HepG2 (cell line): ENCODE data around the gene SPSB2. TPM values are rescaled to one million over a fixed set of nuclear protein-coding genes. Genes with fewer than 3 reads are reported as not detected.

Source experiments
- FOXO1 ChIP-seq: sonication (generic); formaldehyde crosslinking; IDR thresholded peaks from 2 replicates; pipeline ENCODE4 v1.4.0; 2020; ENCODE audit warnings: missing genetic modification reagents
- HDAC1 ChIP-seq: sonication (generic); formaldehyde crosslinking; IDR thresholded peaks from 2 replicates; pipeline ENCODE4 v1.5.1; 2020; ENCODE audit warnings: mild to moderate bottlenecking, missing genetic modification reagents
- IRF9 ChIP-seq: sonication (generic); formaldehyde crosslinking; IDR thresholded peaks from 2 replicates; pipeline ENCODE4 v1.8.0; 2022; ENCODE audit warnings: missing genetic modification reagents, mild to moderate bottlenecking, borderline replicate concordance
- MED13 ChIP-seq: sonication (generic); formaldehyde crosslinking; IDR thresholded peaks from 2 replicates; pipeline ENCODE4 v1.5.0; 2020; ENCODE audit warnings: missing genetic modification reagents
- MIXL1 ChIP-seq: IDR thresholded peaks from 2 replicates; pipeline ENCODE4 v1.6.1; 2016
- PRPF4 ChIP-seq: fragments of 200-400 bp; formaldehyde crosslinking; IDR thresholded peaks from 2 replicates; pipeline ENCODE4 v1.6.1; 2016; ENCODE audit warnings: low read length, low read depth; ENCODE audit not compliant: poor library complexity, severe bottlenecking
- SMARCC2 ChIP-seq: fragments of 450-650 bp; IDR thresholded peaks from 2 replicates; pipeline ENCODE4 v1.6.1; 2017; ENCODE audit warnings: antibody characterized with exemption, mild to moderate bottlenecking
- SOX5 ChIP-seq: IDR thresholded peaks from 2 replicates; pipeline ENCODE4 v1.6.1; 2016; ENCODE audit warnings: borderline replicate concordance
- ZNF205 ChIP-seq: IDR thresholded peaks from 2 replicates; pipeline ENCODE4 v1.6.1; 2018; ENCODE audit warnings: missing biosample characterization, missing genetic modification reagents
- ZNF562 ChIP-seq: sonication (generic); formaldehyde crosslinking; IDR thresholded peaks from 2 replicates; pipeline ENCODE4 v1.8.0; 2022; ENCODE audit warnings: missing genetic modification reagents, borderline replicate concordance
- ZNF629 ChIP-seq: sonication (generic); formaldehyde crosslinking; conservative IDR thresholded peaks from 2 replicates; pipeline ENCODE4 v1.5.0; 2020; ENCODE audit warnings: missing genetic modification reagents
- polyA plus RNA-seq, 8 experiments: library from polyadenylated mRNA; depleted of rRNA in 3 of 8; stranded (reverse) in 7 of 8; unstranded in 1 of 8; fragments of >200 nt; fragmentation: Illumina TruSeq in 4 of 8; extraction: Trizol in 4 of 8; gene quantifications; 2 replicates each; pipeline versions ENCODE4 v1.2.1 to v1.2.3, GENCODE V29; 2011 to 2016; ENCODE audit warnings: low read depth in 4 of 8, missing spikeins in 1 of 8, mixed read lengths in 1 of 8; ENCODE audit not compliant: insufficient read depth in 1 of 8
- total RNA-seq, 5 experiments: library from RNA; depleted of rRNA; stranded (reverse); fragments of >200 nt; fragmentation: Illumina TruSeq; extraction: Trizol; gene quantifications; 2 replicates each; pipeline ENCODE4 v1.2.3, GENCODE V29; 2016; ENCODE audit warnings: low read depth in 1 of 5
- TF ChIP-seq, protein P1 (sequence below): sonication (generic); formaldehyde crosslinking; IDR thresholded peaks from 2 replicates; pipeline ENCODE4 v1.9.0; 2022; ENCODE audit warnings: missing genetic modification reagents, mild to moderate bottlenecking, borderline replicate concordance
- TF ChIP-seq, protein P2 (sequence below), 2 experiments: sonication (generic) in 1 of 2; formaldehyde crosslinking in 1 of 2; IDR thresholded peaks; 2 replicates each; pipeline versions ENCODE4 v1.6.1 to v1.9.0; 2014 to 2022; ENCODE audit warnings: antibody characterized with exemption in 1 of 2, borderline replicate concordance in 1 of 2, inconsistent platforms in 1 of 2, low read depth in 1 of 2, missing genetic modification reagents in 1 of 2
- TF ChIP-seq, protein P3 (sequence below): sonication (generic); formaldehyde crosslinking; IDR thresholded peaks from 2 replicates; pipeline ENCODE4 v1.5.1; 2020; ENCODE audit warnings: mild to moderate bottlenecking, moderate library complexity, missing genetic modification reagents

Gene SPSB2
- total and polyA plus RNA-seq, 2 of the 13 experiments (the other 11 are each of a cell fraction or from before 2014, with no cell fraction given): 2.0 to 6.2 TPM

DNA sequence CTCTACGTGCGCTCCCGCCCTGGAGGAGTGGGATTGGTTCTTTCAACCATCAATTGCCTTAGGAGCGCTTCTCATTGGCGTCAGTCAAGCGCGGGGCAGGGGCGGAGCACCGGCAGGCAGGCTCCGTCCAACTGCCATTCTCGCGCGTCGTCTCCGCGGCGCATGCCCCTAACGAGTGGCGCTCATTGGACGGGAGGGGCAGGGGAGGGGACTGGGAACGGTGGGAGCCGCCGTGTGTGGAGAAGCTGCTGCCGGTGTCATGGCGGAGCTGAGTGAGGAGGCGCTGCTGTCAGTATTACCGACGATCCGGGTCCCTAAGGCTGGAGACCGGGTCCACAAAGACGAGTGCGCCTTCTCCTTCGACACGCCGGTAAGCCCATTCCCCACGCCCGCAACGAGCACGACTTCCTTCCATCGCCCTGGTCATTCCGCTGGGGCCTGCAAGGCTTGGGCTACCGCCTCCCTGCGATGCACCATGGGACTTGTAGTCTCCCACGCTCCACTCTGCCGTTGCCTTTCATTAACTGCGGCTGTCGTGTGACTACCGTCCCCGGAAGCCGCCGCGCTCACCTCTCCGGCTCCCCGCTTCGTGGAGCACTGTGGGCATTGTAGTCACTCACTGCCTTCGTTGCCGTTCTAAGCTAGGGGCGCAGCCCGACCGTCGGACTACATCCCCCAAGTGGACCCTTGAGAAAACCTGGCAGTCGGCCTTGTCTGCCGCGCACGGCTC, 21.0 kb downstream of the SPSB2 start, which contains the start of gene USP5 (continued):
- TF ChIP-seq, protein P1, sequence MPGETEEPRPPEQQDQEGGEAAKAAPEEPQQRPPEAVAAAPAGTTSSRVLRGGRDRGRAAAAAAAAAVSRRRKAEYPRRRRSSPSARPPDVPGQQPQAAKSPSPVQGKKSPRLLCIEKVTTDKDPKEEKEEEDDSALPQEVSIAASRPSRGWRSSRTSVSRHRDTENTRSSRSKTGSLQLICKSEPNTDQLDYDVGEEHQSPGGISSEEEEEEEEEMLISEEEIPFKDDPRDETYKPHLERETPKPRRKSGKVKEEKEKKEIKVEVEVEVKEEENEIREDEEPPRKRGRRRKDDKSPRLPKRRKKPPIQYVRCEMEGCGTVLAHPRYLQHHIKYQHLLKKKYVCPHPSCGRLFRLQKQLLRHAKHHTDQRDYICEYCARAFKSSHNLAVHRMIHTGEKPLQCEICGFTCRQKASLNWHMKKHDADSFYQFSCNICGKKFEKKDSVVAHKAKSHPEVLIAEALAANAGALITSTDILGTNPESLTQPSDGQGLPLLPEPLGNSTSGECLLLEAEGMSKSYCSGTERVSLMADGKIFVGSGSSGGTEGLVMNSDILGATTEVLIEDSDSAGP: peak; percentile 73; the same call in 1 of the 2 replicates
- TF ChIP-seq SOX5 (CRISPR knock-in tag) (no peak; the same call in 1 of the 2 replicates), IRF9 (CRISPR knock-in tag) (peak; percentile 75; the same call in 1 of the 2 replicates), ZNF629 (CRISPR knock-in tag) (no peak), PRPF4 (no peak), SMARCC2 (no peak), MED13 (CRISPR knock-in tag) (0 out of 2 replicates have a peak, but pooled peaks have one; percentile 33), HDAC1 (peak; percentile 72), FOXO1 (CRISPR knock-in tag) (no peak; the same call in 1 of the 2 replicates), MIXL1 (CRISPR knock-in tag) (no peak), ZNF205 (no peak), ZNF562 (CRISPR knock-in tag) (no peak)
- TF ChIP-seq, protein P2, sequence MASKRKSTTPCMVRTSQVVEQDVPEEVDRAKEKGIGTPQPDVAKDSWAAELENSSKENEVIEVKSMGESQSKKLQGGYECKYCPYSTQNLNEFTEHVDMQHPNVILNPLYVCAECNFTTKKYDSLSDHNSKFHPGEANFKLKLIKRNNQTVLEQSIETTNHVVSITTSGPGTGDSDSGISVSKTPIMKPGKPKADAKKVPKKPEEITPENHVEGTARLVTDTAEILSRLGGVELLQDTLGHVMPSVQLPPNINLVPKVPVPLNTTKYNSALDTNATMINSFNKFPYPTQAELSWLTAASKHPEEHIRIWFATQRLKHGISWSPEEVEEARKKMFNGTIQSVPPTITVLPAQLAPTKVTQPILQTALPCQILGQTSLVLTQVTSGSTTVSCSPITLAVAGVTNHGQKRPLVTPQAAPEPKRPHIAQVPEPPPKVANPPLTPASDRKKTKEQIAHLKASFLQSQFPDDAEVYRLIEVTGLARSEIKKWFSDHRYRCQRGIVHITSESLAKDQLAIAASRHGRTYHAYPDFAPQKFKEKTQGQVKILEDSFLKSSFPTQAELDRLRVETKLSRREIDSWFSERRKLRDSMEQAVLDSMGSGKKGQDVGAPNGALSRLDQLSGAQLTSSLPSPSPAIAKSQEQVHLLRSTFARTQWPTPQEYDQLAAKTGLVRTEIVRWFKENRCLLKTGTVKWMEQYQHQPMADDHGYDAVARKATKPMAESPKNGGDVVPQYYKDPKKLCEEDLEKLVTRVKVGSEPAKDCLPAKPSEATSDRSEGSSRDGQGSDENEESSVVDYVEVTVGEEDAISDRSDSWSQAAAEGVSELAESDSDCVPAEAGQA (IDR thresholded peaks at IDR 0.05; ENCODE audit: low read depth): peak; percentile 76
- TF ChIP-seq, protein P2 (CRISPR knock-in tag; IDR thresholded peaks at IDR 0.05; ENCODE audit: borderline replicate concordance): no peak
- TF ChIP-seq, protein P3, sequence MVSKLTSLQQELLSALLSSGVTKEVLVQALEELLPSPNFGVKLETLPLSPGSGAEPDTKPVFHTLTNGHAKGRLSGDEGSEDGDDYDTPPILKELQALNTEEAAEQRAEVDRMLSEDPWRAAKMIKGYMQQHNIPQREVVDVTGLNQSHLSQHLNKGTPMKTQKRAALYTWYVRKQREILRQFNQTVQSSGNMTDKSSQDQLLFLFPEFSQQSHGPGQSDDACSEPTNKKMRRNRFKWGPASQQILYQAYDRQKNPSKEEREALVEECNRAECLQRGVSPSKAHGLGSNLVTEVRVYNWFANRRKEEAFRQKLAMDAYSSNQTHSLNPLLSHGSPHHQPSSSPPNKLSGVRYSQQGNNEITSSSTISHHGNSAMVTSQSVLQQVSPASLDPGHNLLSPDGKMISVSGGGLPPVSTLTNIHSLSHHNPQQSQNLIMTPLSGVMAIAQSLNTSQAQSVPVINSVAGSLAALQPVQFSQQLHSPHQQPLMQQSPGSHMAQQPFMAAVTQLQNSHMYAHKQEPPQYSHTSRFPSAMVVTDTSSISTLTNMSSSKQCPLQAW (CRISPR knock-in tag): peak; percentile 87
